ENCODE data around the gene TP73.

DNA sequence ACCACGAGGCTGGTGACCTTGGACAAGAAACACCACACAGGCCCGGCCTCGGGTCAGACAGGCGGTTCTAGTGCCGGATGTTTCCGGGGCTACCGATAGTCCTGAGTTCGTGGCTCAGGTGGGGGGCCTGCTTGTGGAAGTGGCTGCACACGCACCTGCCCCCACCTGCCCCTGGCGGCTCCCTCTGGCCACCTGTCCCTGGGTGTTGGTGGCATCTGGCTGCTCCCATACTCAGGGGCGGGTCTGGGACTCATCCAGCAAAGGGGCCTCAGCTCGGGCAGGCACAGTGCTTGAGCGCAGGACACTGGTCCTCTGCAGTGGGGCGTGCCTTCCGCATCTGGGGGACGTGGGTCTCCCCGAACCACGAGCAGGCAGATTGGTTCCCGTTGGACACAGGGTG, 33.6 kb downstream of the TP73 start:
- TF ChIP-seq CTCF (conservative IDR thresholded peaks at IDR 0.05) (no peak), EZH2 (IDR thresholded peaks at IDR 0.05; ENCODE audit: low read depth) (no peak)
